Tibial nerve (tissue), 4 donors: Measurements from ENCODE around the gene AKAP12. TPM values are rescaled to one million over a fixed set of nuclear protein-coding genes. Genes with fewer than 3 reads are reported as not detected.

Experiments
- DNase-seq, 2 donors: peaks; one replicate each; pipeline ENCODE4 v3.0.0-alpha.2; 2019; ENCODE audit warnings: low spot score in 2 of 2
- H3K27ac ChIP-seq, 4 donors: fragments of 200-600 bp; sonication (generic) in 3 of 4; one replicate each; pipeline ENCODE4 v1.5.1; 2017 to 2019; ENCODE audit warnings: mild to moderate bottlenecking in 1 of 4
- H3K27me3 ChIP-seq, 2 donors: fragments of 200-600 bp; sonication (generic) in 1 of 2; one replicate each; pipeline versions ENCODE4 v1.5.1 to v1.6.0; 2017 to 2019
- H3K36me3 ChIP-seq, 3 donors: fragments of 200-600 bp; sonication (generic); one replicate each; pipeline ENCODE4 v1.5.1; 2018 to 2019
- H3K4me1 ChIP-seq, 4 donors: fragments of 200-600 bp; sonication (generic) in 3 of 4; one replicate each; pipeline ENCODE4 v1.5.1; 2017 to 2019
- H3K4me3 ChIP-seq, 4 donors: fragments of 200-600 bp; sonication (generic) in 3 of 4; one replicate each; pipeline ENCODE4 v1.5.1; 2017 to 2019; ENCODE audit warnings: mild to moderate bottlenecking in 1 of 4, moderate library complexity in 1 of 4
- H3K9me3 ChIP-seq, 4 donors: fragments of 200-600 bp; sonication (generic) in 3 of 4; one replicate each; pipeline ENCODE4 v1.5.1; 2017 to 2019
- EP300 ChIP-seq, 2 donors: sonication (generic); formaldehyde crosslinking; IDR thresholded peaks; one replicate each; pipeline ENCODE4 v1.6.1; 2017; ENCODE audit warnings: antibody characterized with exemption in 2 of 2, mild to moderate bottlenecking in 1 of 2
- POLR2A ChIP-seq, 2 donors: fragments of 450-650 bp; IDR thresholded peaks; one replicate each; pipeline ENCODE4 v1.6.1; 2017; ENCODE audit warnings: antibody characterized with exemption in 2 of 2, mild to moderate bottlenecking in 2 of 2, moderate library complexity in 2 of 2
- WGBS, 2 donors: methylation state at CpG; one replicate each; pipeline ENCODE4 v1.1.5; 2018; 5-methylcytosine and 5-hydroxymethylcytosine counted together
- total RNA-seq, 4 donors: library from RNA; depleted of rRNA; stranded (reverse); fragments of >200 nt; gene quantifications; one replicate each; pipeline ENCODE4 v1.1.0, GENCODE V29; 2016
- TF ChIP-seq, protein P1 (sequence below), 5 experiments: fragments of 200-600 bp in 3 of 5; fragments of 450-650 bp in 2 of 5; sonication (generic) in 3 of 5; IDR thresholded peaks; one replicate each; pipeline ENCODE4 v1.5.1; 2016 to 2019; ENCODE audit warnings: antibody characterized with exemption in 5 of 5, mild to moderate bottlenecking in 3 of 5, moderate library complexity in 2 of 5

Gene AKAP12
- total RNA-seq, 4 donors from 2014 or later: 214 to 268 (median 232) TPM

DNA sequence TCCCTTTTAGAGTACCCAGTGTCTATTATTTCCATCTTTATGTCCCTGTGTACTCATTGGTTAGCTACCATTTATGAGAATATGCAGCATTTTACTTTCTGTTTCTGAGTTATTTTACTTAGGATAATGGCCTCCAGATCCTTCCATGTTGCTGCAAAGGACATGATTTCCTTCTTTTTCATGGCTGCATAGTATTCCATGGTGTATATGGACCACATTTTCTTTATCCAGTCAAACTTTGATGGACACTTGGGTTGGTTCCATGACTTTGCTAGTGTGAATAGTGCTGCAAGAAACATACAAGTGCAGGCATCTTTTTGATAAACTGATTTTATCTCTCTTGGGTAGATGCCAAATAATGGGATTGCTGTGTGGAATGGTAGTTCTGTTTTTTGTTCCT, 96.2 kb downstream of the AKAP12 start:
- H3K4me3 ChIP-seq: no peak overlapping the region
- H3K9me3 ChIP-seq: no peaks in the 10 kb centered on the region
- no peak overlapping the region for H3K27ac ChIP-seq
- DNase-seq: no peak
- no peak for TF ChIP-seq POLR2A (IDR thresholded peaks at IDR 0.05)
- TF ChIP-seq, protein P1, sequence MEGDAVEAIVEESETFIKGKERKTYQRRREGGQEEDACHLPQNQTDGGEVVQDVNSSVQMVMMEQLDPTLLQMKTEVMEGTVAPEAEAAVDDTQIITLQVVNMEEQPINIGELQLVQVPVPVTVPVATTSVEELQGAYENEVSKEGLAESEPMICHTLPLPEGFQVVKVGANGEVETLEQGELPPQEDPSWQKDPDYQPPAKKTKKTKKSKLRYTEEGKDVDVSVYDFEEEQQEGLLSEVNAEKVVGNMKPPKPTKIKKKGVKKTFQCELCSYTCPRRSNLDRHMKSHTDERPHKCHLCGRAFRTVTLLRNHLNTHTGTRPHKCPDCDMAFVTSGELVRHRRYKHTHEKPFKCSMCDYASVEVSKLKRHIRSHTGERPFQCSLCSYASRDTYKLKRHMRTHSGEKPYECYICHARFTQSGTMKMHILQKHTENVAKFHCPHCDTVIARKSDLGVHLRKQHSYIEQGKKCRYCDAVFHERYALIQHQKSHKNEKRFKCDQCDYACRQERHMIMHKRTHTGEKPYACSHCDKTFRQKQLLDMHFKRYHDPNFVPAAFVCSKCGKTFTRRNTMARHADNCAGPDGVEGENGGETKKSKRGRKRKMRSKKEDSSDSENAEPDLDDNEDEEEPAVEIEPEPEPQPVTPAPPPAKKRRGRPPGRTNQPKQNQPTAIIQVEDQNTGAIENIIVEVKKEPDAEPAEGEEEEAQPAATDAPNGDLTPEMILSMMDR (IDR thresholded peaks at IDR 0.05): no peak
- TF ChIP-seq EP300 (IDR thresholded peaks at IDR 0.05): no peak
- H3K4me1 ChIP-seq: peaks cover 0 to 16% (median 0%) of the 10 kb centered on the region in 4 donors
- peaks cover 0 to 2% (median 0%) of the 10 kb centered on the region in 3 donors for H3K36me3 ChIP-seq
- H3K27me3 ChIP-seq: no peaks in the 10 kb centered on the region

DNA sequence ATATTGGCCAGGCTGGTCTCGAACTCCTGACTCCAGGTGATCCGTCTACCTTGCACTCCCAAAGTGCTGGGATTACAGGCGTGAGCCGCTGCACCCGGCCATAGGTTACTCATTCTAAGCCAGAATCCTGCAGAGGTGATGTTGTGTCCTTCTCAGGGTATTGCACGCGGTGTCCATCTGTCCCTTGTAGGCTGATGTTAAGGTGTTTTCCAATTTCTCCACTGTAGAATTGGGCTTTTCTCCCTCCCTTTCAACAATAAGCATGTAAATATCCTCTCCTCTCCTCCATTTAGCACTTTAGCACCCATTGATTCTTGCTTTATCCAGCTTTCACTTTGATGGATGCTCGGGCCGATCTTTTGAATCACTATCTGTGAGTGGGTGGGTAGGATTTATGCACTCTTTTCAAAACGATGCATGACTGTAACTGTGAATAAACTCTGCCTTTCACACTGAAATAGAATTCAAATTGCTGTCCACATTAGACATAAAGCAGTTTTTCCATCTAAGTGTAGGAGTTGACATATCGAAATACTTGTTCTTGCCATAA, 99.0 kb downstream of the AKAP12 start:
- no peak for TF ChIP-seq POLR2A (IDR thresholded peaks at IDR 0.05)
- TF ChIP-seq EP300 (IDR thresholded peaks at IDR 0.05): no peak
- TF ChIP-seq, protein P1 (IDR thresholded peaks at IDR 0.05): no peak
- no peaks in the 10 kb centered on the region for H3K9me3 ChIP-seq
- H3K4me3 ChIP-seq: no peak overlapping the region
- H3K4me1 ChIP-seq: peaks cover 0 to 14% (median 0%) of the 10 kb centered on the region in 4 donors
- DNase-seq: no peak
- H3K36me3 ChIP-seq: peaks cover 0 to 14% (median 0%) of the 10 kb centered on the region in 3 donors
- WGBS, 2 donors: 71 to 73% methylated on average over 11 of the region's 11 CpGs
- no peaks in the 10 kb centered on the region for H3K27me3 ChIP-seq
- H3K27ac ChIP-seq: peak overlapping the region in 2 of 4 donors; percentile 20 to 38

DNA sequence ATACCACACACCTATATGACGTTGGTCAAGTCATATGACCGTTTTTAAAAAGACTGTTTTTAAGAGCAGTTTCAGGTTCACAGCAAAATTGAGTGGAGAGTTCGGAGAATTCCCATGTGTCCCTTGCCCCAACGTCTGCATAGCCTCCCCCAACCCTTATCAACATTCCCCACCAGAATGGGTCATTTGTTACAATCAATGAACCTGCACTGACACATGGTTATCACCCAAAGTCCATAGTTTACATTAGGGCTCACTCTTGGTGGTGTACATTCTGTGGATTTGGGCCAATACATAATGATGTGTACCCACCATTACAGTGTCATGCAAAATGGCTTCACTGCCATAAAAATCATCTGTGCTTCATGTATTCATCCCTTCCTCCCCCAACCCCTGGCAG, 99.6 kb downstream of the AKAP12 start:
- no peak for TF ChIP-seq POLR2A (IDR thresholded peaks at IDR 0.05)
- TF ChIP-seq, protein P1 (IDR thresholded peaks at IDR 0.05): no peak
- no peak for TF ChIP-seq EP300 (IDR thresholded peaks at IDR 0.05)
- no peaks in the 10 kb centered on the region for H3K9me3 ChIP-seq
- peaks cover 0 to 14% (median 0%) of the 10 kb centered on the region in 3 donors for H3K36me3 ChIP-seq
- no peak for DNase-seq
- H3K4me1 ChIP-seq: peaks cover 0 to 14% (median 0%) of the 10 kb centered on the region in 4 donors
- H3K4me3 ChIP-seq: no peak overlapping the region
- H3K27me3 ChIP-seq: no peaks in the 10 kb centered on the region
- H3K27ac ChIP-seq: no peak overlapping the region
- WGBS, 2 donors: 71 to 74% methylated on average over 4 of the region's 4 CpGs

DNA sequence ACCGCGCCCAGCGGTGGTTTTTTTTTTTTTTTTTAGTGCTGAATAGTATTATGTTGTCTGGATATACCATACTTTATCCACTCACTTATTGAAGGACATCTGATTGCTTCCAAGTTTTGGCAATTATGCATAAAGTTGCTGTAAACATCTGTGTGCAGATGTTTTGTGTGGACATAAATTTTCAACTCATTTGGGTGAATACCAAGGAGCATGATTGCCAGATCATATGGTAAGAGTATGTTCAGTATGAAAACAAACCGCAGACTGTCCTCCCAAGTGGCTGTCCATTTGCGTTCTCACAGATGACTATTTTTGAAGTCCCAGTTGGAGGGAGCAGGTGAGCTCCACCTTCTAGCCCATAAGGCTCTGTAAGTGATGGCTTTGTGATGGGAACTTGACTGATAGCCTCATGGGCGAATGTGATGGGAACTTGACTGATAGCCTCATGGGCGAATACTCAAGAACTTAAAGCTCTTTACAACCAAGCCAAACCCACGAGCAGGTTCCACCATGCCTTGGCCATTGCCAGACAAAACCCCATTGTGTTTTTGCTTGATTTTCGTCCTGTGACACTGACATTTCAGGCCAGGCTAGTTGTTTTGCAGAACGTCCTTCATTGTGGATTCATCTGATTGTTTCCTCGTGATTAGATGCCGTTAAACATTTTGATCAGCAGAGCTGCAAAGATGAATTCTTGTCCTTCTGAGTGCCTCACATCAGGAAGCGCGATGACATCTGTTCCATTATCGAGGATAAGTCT, 100.6 kb downstream of the AKAP12 start:
- DNase-seq: no peak
- no peak overlapping the region for H3K27ac ChIP-seq
- H3K4me3 ChIP-seq: no peak overlapping the region
- TF ChIP-seq POLR2A (IDR thresholded peaks at IDR 0.05): no peak
- TF ChIP-seq, protein P1 (IDR thresholded peaks at IDR 0.05): no peak
- no peak for TF ChIP-seq EP300 (IDR thresholded peaks at IDR 0.05)
- 72 to 82% methylated on average over 15 of the region's 15 CpGs for WGBS, 2 donors
- H3K27me3 ChIP-seq: no peaks in the 10 kb centered on the region
- no peaks in the 10 kb centered on the region for H3K9me3 ChIP-seq
- peaks cover 0 to 6% (median 3%) of the 10 kb centered on the region in 4 donors for H3K4me1 ChIP-seq
- peaks cover 0 to 14% (median 0%) of the 10 kb centered on the region in 3 donors for H3K36me3 ChIP-seq
